ENCODE data around the gene PEX10.

PEX10 gene

DNA sequence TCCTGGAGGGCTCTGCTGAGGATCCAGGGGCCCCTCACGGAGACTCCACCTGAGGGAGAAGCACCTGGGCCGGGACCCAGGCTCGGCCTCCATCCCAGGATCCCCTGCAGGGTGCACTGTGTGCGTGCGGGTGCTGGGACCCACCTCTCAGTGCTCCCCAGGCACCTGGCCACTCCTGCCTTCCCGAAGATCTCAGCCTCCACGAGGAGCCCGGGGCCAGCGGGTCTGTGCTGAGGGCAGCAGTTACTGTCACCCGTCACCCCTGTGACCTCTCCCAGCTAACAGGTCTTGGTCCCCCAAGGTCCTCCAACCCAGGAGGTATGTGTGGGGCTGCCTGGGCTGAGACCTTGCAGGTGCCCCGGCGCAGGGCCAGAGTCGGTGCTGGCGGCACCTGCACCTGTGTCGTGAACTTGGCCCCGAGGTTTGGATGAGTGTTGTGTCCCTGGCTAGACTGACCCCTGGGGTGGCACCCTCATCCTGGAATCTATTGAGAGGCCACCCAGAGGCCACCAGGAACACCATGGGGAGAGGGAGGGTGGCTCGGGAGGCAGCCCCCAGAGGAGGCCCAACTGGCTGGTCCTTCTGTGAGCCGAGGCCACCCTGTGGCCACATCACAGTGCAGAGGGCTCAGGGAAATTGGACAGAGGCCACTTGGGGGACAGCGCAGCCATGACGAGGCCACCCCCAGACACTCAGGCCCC, 38.7 kb downstream of the PEX10 start:
- DNase-seq (ENCODE audit: insufficient read length, low spot score) (no peak), FAIRE-seq (no peak)
- TF ChIP-seq, protein P1, sequence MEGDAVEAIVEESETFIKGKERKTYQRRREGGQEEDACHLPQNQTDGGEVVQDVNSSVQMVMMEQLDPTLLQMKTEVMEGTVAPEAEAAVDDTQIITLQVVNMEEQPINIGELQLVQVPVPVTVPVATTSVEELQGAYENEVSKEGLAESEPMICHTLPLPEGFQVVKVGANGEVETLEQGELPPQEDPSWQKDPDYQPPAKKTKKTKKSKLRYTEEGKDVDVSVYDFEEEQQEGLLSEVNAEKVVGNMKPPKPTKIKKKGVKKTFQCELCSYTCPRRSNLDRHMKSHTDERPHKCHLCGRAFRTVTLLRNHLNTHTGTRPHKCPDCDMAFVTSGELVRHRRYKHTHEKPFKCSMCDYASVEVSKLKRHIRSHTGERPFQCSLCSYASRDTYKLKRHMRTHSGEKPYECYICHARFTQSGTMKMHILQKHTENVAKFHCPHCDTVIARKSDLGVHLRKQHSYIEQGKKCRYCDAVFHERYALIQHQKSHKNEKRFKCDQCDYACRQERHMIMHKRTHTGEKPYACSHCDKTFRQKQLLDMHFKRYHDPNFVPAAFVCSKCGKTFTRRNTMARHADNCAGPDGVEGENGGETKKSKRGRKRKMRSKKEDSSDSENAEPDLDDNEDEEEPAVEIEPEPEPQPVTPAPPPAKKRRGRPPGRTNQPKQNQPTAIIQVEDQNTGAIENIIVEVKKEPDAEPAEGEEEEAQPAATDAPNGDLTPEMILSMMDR (IDR thresholded peaks at IDR 0.05; ENCODE audit: insufficient read depth, missing control alignments): no peak

- DNase-seq (ENCODE audit: insufficient read length, low spot score) (no peak), FAIRE-seq (no peak)
- TF ChIP-seq, protein P1 (IDR thresholded peaks at IDR 0.05; ENCODE audit: insufficient read depth, missing control alignments): no peak
Observed at GRCh38 chr1:2372551-2373490, 39.5 kb downstream of the PEX10 start.

GRCh38 chr1:2368053-2368744, 44.2 kb downstream of the PEX10 start:
- no peak for DNase-seq (ENCODE audit: insufficient read length, low spot score)
- FAIRE-seq: no peak
- TF ChIP-seq, protein P1 (IDR thresholded peaks at IDR 0.05; ENCODE audit: insufficient read depth, missing control alignments): no peak

DNA sequence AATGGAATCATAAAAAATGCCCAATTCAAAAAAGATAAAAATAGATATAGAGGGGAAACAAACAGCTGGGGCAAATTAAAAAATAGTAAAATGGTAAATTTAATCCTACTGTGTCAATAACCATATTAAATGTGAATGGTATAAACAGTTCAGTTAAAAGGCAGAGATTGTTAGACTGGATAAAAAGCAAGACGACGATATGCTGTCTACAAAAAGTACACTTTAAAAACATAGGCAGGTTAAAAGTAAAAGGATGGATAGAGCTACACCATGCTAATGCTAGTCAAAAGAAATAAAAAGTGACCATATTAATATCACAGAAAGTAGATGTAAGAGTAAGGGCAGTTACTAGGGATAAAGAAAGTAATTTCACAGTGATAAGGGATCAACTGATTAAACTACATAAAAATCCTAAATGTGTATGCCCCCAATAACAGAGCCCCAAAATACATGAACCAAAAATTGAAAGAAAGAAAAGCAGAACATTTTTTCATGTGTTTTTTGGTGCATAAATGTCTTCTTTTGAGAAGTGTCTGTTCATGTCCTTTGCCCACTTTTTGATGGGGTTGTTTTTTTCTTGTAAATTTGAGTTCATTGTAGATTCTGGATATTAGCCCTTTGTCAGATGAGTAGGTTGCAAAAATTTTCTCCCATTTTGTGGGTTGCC, 48.4 kb downstream of the PEX10 start:
- FAIRE-seq (no peak), DNase-seq (ENCODE audit: insufficient read length, low spot score) (no peak)
- TF ChIP-seq, protein P1 (IDR thresholded peaks at IDR 0.05; ENCODE audit: insufficient read depth, missing control alignments): no peak

DNA sequence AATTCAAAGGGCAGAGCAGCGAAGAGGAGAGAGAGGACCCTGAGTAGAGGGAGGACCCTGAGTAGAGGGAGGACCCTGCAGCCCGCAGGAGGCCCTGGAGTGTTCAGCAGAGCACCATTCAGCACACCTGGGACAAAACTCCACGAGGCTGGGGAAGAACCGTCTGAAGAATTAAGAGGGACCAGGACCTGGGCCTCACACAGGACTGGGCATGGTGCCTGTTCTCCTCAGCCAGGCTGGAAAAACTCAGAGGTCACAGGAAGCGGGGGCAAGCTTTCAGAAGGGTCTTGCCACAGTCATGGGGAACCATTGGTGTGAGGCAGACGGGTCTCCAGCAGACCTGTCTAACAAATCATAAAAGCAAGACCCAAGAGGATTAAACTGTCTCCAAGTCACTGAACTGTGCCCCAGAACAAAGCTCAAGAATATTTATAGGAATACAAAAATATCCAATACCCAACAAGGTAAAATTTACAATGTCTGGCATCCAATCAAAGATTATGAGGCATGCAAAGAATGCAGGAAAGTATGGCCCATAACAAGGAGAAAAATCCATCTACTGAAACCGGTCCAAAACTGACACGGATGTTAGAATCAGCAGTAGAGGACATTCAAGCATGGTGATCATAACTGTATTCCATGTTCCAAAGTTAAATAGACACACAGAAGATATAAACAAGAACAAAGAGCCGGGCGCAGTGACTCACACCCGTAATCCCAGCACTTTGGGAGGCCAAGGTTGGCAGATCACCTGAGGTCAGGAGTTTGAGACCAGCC, 51.6 kb downstream of the PEX10 start:
- TF ChIP-seq, protein P1 (IDR thresholded peaks at IDR 0.05; ENCODE audit: insufficient read depth, missing control alignments): no peak
- no peak for DNase-seq (ENCODE audit: insufficient read length, low spot score)
- FAIRE-seq: no peak

Data from D721Med (cell line).